ENCODE results near the gene IFI27L1. TPM values are rescaled to one million over a fixed set of nuclear protein-coding genes. Genes with fewer than 3 reads are reported as not detected.

The IFI27L1 gene
- total RNA-seq, 6 experiments from 2014 or later = 22.3 to 28.2 (median 23.7) TPM

DNA sequence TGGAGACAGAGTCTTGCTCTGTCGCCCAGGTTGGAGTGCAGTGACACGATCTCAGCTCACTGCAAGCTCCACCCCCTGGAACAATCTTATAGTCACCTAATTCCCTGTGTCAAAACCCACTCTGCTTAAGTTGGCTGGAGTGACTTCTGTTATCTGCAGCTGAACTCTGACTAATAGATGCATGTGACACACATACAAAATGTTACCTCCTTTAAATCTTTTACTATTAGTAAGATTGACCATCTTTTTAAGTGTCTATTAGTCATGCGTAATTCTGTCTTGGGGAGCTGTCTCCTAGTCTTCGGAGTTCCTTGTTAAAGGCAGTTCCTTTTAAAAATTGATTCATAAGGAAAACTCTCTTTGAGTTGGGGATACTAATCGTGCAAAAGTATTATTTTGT, 7.4 kb downstream of the IFI27L1 start:
- peak overlapping the region; percentile 69 for H3K27ac Mint-ChIP-seq
- TF ChIP-seq, protein P1, sequence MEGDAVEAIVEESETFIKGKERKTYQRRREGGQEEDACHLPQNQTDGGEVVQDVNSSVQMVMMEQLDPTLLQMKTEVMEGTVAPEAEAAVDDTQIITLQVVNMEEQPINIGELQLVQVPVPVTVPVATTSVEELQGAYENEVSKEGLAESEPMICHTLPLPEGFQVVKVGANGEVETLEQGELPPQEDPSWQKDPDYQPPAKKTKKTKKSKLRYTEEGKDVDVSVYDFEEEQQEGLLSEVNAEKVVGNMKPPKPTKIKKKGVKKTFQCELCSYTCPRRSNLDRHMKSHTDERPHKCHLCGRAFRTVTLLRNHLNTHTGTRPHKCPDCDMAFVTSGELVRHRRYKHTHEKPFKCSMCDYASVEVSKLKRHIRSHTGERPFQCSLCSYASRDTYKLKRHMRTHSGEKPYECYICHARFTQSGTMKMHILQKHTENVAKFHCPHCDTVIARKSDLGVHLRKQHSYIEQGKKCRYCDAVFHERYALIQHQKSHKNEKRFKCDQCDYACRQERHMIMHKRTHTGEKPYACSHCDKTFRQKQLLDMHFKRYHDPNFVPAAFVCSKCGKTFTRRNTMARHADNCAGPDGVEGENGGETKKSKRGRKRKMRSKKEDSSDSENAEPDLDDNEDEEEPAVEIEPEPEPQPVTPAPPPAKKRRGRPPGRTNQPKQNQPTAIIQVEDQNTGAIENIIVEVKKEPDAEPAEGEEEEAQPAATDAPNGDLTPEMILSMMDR (IDR thresholded peaks at IDR 0.05) = no peak
- DNase-seq = peak; percentile 71
- no peaks in the 10 kb centered on the region for H3K9me3 Mint-ChIP-seq
- H3K4me1 Mint-ChIP-seq (ENCODE audit: low read depth) = peaks cover 30% of the 10 kb centered on the region
- peaks cover 6% of the 10 kb centered on the region; the same call in 1 of the 2 replicates for H3K36me3 Mint-ChIP-seq (ENCODE audit: low read depth)
- peak overlapping the region; percentile 33; the same call in 1 of the 2 replicates for H3K4me3 Mint-ChIP-seq
- peaks cover 4% of the 10 kb centered on the region; the same call in 1 of the 2 replicates for H3K27me3 Mint-ChIP-seq (ENCODE audit: insufficient read depth)

DNA sequence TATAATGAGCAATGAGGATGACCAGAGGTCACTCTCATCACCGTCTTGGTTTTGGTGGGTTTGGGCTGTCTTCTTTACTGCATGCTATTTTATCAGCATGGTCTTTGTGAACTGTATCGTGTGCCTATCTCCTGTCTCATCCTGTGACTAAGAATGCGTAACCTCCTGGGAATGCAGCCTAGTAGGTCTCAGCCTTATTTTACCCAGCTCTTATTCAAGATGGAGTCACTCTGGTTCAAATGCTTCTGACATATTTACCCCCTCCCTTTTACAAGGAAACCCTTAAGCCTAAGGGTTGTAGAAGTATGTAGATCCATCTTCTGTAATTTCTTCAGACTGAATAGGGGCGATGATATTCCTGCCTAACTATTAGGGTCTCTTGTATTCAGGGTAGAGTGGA, 8.4 kb downstream of the IFI27L1 start:
- H3K4me1 Mint-ChIP-seq (ENCODE audit: low read depth) = peaks cover 30% of the 10 kb centered on the region
- H3K27me3 Mint-ChIP-seq (ENCODE audit: insufficient read depth) = no peaks in the 10 kb centered on the region; the same call in 1 of the 2 replicates
- TF ChIP-seq, protein P1 (IDR thresholded peaks at IDR 0.05) = no peak
- H3K27ac Mint-ChIP-seq = no peak overlapping the region
- peaks cover 9% of the 10 kb centered on the region; the same call in 1 of the 2 replicates for H3K36me3 Mint-ChIP-seq (ENCODE audit: low read depth)
- H3K9me3 Mint-ChIP-seq = no peaks in the 10 kb centered on the region
- H3K4me3 Mint-ChIP-seq = no peak overlapping the region
- no peak for DNase-seq

DNA sequence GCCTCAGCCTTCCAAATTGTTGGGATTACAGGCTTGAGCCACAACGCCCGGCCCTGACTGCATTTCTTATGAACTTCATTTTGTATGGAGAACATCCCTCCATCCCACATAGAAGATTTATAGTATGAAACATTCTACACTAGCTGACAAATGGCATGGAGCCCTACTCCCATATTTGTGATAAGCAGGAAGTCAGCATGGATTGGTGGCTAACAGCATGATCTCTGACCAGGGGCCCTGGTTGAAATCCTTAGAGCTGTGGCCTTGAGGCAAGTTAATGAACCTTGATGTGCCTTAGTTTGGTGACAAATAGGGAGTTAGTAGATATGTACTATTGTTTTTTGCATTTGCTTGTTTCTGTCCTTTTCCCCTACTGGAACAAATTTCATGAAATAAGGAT, 12.3 kb downstream of the IFI27L1 start:
- peaks cover 24% of the 10 kb centered on the region for H3K4me1 Mint-ChIP-seq (ENCODE audit: low read depth)
- DNase-seq = no peak
- peaks cover 12% of the 10 kb centered on the region for H3K36me3 Mint-ChIP-seq (ENCODE audit: low read depth)
- no peak overlapping the region for H3K4me3 Mint-ChIP-seq
- H3K9me3 Mint-ChIP-seq = no peaks in the 10 kb centered on the region
- TF ChIP-seq, protein P1 (IDR thresholded peaks at IDR 0.05) = no peak
- H3K27me3 Mint-ChIP-seq (ENCODE audit: insufficient read depth) = no peaks in the 10 kb centered on the region; the same call in 1 of the 2 replicates
- no peak overlapping the region for H3K27ac Mint-ChIP-seq

DNA sequence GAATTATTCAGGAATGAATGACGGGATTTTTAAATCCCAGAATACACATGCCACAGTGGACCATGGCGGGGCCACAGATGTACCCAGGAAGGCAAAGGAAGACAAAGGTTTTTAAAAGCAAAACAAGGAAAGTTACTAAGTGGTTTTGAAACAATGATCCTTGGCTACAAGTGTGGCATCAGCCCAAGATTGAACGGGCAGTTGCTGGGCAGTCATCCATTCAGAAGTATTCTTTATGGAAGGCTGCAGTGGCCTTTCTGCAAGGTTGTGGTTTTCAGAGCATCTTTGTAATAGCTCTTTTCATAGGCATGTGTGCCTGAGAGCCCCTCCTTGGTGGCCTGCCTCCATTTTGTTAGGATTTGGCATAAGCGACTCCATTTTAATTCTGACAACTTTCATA, 16.0 kb downstream of the IFI27L1 start:
- no peaks in the 10 kb centered on the region; the same call in 1 of the 2 replicates for H3K27me3 Mint-ChIP-seq (ENCODE audit: insufficient read depth)
- H3K27ac Mint-ChIP-seq = no peak overlapping the region
- TF ChIP-seq, protein P1 (IDR thresholded peaks at IDR 0.05) = no peak
- no peak for DNase-seq
- peaks cover 12% of the 10 kb centered on the region for H3K36me3 Mint-ChIP-seq (ENCODE audit: low read depth)
- no peak overlapping the region for H3K4me3 Mint-ChIP-seq
- no peaks in the 10 kb centered on the region for H3K9me3 Mint-ChIP-seq
- peaks cover 31% of the 10 kb centered on the region for H3K4me1 Mint-ChIP-seq (ENCODE audit: low read depth)

DNA sequence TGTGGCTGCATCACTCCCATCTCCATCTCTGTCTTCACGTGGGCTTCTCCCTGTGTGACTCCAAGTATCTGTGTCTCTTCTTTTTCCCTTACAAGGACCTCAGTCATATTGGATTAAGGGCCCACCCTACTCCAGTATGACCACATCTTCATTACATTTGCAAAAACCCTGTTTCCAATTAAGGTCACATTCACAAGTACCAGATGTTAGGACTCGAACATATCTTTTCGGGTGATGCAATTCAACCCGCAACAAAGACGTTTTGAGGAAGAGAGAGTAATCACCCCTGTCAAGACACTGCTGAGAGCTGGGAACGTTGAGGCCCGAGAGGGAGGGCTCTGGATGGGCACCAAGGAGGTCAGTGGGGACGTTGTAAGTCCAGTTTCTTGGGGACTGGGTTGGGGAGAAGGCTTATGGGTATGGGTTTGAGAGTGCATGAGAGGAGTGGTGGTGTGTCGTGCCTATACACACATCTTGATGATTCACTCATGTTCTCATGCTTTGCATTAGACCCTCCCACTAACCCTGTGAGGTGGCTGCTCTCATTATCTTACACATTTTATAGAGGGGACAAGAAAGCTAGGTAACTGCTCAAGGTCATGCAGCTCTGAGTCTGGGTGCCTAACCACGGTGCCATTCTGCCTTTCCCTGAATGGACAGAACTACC, 17.3 kb downstream of the IFI27L1 start:
- Mint-ChIP-seq H3K9me3 (no peaks in the 10 kb centered on the region), H3K36me3 (ENCODE audit: low read depth) (peaks cover 12% of the 10 kb centered on the region), H3K4me1 (ENCODE audit: low read depth) (peaks cover 31% of the 10 kb centered on the region), H3K27me3 (ENCODE audit: insufficient read depth) (no peaks in the 10 kb centered on the region; the same call in 1 of the 2 replicates), H3K27ac (no peak overlapping the region), H3K4me3 (no peak overlapping the region)
- TF ChIP-seq, protein P1 (IDR thresholded peaks at IDR 0.05) = no peak
- DNase-seq = no peak
